Smooth muscle cell of the coronary artery (primary cell): ENCODE data around the gene PCDHA4. TPM values are rescaled to one million over a fixed set of nuclear protein-coding genes. Genes with fewer than 3 reads are reported as not detected.

ENCODE experiments used
- total RNA-seq: library from RNA; depleted of rRNA; stranded (reverse); fragments of >200 nt; gene quantifications from 2 replicates; pipeline ENCODE4 v1.2.3, GENCODE V29; 2014; ENCODE audit warnings: low replicate concordance

PCDHA4 gene
- total RNA-seq, result 0.23 and 0.82 TPM in 2 replicates

DNA sequence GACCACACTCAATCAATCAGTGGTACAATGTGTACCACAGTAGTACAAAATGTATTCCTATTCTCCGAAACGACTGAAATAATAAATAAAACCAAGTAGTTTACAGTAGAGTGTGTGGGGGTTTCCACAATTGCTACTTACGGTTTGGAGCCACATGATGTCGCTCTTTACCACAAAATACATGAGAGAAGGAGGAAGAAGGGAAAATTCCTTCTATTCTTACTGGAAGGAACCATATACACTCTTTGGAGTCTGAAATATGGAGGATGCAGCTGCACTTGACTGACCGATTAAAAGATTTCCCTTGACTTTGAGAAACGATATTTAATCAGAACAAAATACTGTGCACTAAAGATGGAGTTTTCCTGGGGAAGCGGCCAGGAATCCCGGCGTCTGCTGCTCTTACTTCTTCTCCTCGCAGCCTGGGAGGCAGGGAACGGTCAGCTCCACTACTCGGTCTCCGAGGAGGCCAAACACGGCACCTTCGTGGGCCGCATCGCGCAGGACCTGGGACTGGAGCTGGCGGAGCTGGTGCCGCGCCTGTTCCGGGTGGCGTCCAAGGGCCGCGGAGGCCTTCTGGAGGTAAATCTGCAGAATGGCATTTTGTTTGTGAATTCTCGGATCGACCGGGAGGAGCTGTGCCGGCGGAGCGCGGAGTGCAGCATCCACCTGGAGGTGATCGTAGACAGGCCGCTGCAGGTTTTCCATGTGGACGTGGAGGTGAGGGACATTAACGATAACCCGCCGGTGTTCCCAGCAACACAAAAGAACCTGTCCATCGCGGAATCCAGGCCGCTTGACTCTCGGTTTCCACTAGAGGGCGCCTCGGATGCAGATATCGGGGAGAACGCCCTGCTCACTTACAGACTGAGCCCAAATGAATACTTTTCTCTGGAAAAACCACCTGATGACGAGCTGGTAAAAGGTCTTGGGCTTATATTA is at the start of gene PCDHA4:
Gene PCDHA4 (plus strand): TSS at position 235 of the 942 bp plus-strand sequence.

GRCh38 chr5:140785905-140786686 is 20.8 kb upstream of the PCDHA4 start, which contains the start of gene PCDHA1:
PCDHA1 (plus strand) TSS chr5:140786140.

GRCh38 chr5:140794595-140795258 is 12.1 kb upstream of the PCDHA4 start, which contains the start of gene PCDHA2:
PCDHA2 (plus strand) TSS chr5:140794852.

DNA sequence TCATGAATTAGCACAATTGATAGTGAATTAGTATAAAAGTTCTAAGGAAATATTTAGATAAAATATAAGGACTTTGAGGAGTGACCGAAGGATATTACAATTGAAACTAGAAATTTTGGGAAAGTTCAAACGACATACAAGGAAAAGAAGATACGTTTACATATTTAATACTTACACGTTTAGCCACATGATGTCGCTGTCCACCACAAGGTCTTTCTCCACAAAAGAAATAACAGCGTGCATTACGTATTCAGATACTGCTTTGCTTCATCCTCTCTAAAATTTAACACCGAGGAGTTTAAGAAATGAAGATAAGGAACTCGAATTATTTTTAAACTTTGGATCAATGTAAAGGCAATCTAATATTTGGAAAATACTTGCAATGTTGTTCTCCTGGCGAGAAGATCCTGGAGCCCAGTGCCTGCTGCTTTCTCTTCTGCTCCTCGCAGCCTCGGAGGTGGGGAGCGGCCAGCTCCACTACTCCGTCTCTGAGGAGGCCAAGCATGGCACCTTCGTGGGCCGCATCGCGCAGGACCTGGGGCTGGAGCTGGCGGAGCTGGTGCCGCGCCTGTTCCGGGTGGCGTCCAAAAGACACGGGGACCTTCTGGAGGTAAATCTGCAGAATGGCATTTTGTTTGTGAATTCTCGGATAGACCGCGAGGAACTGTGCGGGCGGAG is 5.9 kb upstream of the PCDHA4 start, which contains the start of gene PCDHA3:
Gene PCDHA3 (plus strand): TSS at position 242 of the 678 bp plus-strand sequence.

GRCh38 chr5:140821375-140822280 is 14.8 kb downstream of the PCDHA4 start, which contains the start of gene PCDHA5:
PCDHA5 (plus strand) TSS chr5:140821613.

DNA sequence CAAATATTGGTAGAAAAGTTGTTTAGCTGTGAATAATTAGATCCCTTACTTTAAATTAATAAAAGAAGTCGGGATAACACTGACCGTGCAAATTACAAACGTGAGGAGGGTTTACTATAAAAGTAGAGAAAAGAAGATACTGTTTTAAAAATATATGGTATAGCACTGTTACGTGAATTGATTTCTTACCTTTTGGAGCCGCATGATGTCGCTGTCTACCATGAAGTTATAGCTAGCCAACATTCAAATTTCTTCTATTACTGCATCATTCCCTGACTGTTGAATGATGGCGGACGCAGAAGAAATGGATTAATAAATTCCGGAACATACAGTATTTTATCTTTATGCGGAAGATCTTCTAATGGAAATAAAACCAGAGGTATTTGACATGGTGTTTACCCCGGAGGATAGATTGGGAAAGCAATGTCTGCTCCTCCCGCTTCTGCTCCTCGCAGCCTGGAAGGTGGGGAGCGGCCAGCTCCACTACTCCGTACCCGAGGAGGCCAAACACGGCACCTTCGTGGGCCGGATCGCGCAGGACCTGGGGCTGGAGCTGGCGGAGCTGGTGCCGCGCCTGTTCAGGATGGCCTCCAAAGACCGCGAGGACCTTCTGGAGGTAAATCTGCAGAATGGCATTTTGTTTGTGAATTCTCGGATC is 21.0 kb downstream of the PCDHA4 start, which contains the start of gene PCDHA6:
Gene PCDHA6 (plus strand): TSS at position 257 of the 658 bp plus-strand sequence. CDS start 132 bp downstream, at position 389.

DNA sequence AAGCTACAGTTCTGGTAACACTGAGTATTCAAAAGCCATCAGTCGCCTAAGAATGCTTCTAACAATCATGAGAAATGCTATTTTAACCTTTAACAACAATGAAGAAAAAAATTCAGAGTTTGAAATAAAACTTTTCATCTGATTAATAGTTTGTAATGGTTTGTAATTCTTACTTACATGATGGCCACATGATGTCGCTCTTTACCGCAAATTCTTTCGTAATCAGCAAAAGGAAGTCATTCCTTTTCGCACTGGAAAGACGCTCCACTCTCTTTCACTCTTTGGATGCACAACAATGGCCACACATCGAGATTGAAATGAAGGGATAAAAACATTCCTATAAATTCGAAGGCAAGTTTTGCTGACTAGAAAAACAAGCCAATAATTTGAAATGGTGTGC is 27.1 kb downstream of the PCDHA4 start, which contains the start of gene PCDHA7:
Gene PCDHA7 (plus strand): TSS at position 277 of the 400 bp plus-strand sequence. CDS start 115 bp downstream, at position 392.

DNA sequence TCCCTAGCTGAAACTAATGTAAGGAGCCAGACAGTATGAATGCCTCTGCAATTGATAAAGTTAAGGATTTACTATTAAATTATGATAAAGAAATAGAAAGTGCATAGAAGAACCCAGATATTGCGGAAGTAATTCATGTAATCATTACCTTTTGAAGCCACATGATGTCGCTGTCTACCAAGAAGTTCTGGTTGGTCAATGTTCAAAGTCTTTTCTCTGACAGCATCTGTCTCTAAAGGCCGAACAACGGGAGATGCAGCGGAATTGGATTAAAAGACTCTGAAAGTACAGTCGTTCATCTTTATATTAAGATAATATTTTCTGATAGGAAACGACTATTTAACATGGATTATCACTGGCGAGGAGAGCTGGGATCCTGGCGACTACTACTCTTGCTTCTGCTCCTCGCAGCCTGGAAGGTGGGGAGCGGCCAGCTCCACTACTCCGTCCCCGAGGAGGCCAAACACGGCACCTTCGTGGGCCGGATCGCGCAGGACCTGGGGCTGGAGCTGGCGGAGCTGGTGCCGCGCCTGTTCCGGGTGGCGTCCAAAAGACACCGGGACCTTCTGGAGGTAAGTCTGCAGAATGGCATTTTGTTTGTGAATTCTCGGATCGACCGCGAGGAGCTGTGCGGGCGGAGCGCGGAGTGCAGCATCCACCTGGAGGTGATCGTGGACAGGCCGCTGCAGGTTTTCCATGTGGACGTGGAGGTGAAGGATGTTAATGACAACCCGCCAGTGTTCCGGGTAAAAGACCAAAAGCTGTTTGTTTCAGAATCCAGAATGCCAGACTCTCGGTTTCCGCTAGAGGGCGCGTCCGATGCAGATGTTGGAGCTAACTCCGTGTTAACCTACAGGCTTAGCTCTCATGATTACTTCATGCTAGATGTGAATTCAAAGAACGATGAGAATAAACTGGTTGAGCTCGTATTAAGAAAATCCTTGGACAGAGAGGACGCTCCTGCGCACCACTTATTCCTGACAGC is 34.4 kb downstream of the PCDHA4 start, which contains the start of gene PCDHA8:
Gene PCDHA8 (plus strand): TSS at position 210 of the 985 bp plus-strand sequence. CDS start 135 bp downstream, at position 345.

DNA sequence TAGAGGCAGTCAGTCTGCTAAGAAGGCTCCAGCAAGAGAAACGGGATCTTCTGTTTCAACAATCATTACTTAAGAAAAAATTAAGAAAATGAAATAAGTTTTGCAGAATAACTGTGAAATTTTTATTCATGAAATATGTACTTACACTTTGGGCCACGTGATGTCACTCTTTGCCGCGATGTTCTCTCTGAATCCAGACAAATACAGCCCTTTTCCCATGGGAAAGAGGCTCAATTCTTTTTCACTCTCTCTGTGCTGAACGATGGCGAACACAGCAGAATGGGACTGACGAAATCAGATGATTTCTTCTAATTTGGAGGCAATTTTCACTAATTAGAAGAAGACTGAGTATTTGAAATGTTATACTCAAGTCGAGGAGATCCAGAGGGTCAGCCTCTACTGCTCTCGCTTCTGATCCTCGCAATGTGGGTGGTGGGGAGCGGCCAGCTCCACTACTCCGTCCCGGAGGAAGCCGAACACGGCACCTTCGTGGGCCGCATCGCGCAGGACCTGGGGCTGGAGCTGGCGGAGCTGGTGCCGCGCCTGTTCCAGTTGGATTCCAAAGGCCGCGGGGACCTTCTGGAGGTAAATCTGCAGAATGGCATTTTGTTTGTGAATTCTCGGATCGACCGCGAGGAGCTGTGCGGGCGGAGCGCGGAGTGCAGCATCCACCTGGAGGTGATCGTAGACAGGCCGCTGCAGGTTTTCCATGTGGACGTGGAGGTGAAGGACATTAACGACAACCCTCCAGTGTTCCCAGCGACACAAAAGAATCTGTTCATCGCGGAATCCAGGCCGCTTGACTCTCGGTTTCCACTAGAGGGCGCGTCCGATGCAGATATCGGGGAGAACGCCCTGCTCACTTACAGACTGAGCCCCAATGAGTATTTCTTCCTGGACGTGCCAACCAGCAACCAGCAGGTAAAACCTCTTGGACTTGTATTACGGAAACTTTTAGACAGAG is 41.6 kb downstream of the PCDHA4 start, which contains the start of gene PCDHA9:
Gene PCDHA9 (plus strand): TSS at position 244 of the 964 bp plus-strand sequence. CDS start 114 bp downstream, at position 358.

DNA sequence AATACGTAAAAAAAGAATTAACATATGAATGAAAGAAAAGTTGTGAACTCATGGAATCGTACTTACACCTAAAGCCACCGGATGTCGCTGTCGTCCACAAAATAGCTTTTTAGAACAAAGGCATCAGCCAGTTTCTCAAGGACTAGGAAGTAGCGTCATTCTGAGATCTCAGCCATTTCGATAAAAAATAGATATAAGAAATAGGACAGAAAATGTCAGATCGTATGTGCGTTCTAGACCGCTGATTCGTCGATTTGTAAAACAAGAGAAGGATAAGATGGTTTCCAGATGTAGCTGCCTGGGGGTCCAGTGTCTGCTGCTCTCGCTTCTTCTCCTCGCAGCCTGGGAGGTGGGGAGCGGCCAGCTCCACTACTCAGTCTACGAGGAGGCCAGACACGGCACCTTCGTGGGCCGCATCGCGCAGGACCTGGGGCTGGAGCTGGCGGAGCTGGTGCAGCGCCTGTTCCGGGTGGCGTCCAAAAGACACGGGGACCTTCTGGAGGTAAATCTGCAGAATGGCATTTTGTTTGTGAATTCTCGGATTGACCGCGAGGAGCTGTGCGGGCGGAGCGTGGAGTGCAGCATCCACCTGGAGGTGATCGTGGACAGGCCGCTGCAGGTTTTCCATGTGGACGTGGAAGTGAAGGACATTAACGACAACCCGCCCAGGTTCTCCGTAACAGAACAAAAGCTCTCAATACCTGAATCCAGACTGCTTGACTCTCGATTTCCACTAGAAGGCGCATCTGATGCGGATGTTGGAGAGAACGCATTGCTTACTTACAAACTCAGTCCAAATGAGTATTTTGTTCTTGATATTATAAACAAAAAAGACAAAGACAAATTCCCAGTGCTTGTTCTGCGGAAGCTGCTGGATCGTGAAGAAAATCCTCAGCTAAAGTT is 49.2 kb downstream of the PCDHA4 start, which contains the start of gene PCDHA10:
Gene PCDHA10 (plus strand): TSS at position 126 of the 903 bp plus-strand sequence. CDS start 152 bp downstream, at position 278.

Other genes with a start within 250 kb of the PCDHA4 start
- 18.5 and 69.7 TPM in 2 replicates for gene SRA1, start 249.6 kb upstream of the PCDHA4 start, total RNA-seq
- gene APBB3, start 242.5 kb upstream of the PCDHA4 start, total RNA-seq, result 22.9 and 38.1 TPM in 2 replicates
- gene SLC35A4, start 242.2 kb upstream of the PCDHA4 start, total RNA-seq, result 16.8 and 29.5 TPM in 2 replicates
- gene CD14, start 173.9 kb upstream of the PCDHA4 start, total RNA-seq, result 2.8 and 107 TPM in 2 replicates
- gene TMCO6, start 167.6 kb upstream of the PCDHA4 start, total RNA-seq, result 9.0 and 13.5 TPM in 2 replicates
- gene NDUFA2, start 159.4 kb upstream of the PCDHA4 start, total RNA-seq, result 84.9 and 115 TPM in 2 replicates
- 107 and 212 TPM in 2 replicates for gene IK, start 159.2 kb upstream of the PCDHA4 start, total RNA-seq
- 25.9 and 27.7 TPM in 2 replicates for gene WDR55, start 142.2 kb upstream of the PCDHA4 start, total RNA-seq
- 0.30 TPM in 1 of 2 replicates, not detected in the other for gene DND1, start 133.5 kb upstream of the PCDHA4 start, total RNA-seq
- gene HARS1, start 115.7 kb upstream of the PCDHA4 start, total RNA-seq, result 67.7 and 92.6 TPM in 2 replicates
- 24.1 and 27.4 TPM in 2 replicates for gene HARS2, start 115.6 kb upstream of the PCDHA4 start, total RNA-seq
- 63.1 and 94.5 TPM in 2 replicates for gene ZMAT2, start 106.6 kb upstream of the PCDHA4 start, total RNA-seq
- 0.08 TPM in 1 of 2 replicates, not detected in the other for gene PCDHA1, start 20.9 kb upstream of the PCDHA4 start, total RNA-seq
- 0.08 and 0.12 TPM in 2 replicates for gene PCDHA2, start 12.2 kb upstream of the PCDHA4 start, total RNA-seq
- gene PCDHA3, start 6.0 kb upstream of the PCDHA4 start, total RNA-seq, result 0.15 and 0.70 TPM in 2 replicates
- gene PCDHA5, start 14.5 kb downstream of the PCDHA4 start, total RNA-seq, result 0.08 TPM in 1 of 2 replicates, not detected in the other
- 0.53 and 2.9 TPM in 2 replicates for gene PCDHA6, start 20.9 kb downstream of the PCDHA4 start, total RNA-seq
- gene PCDHA7, start 27.2 kb downstream of the PCDHA4 start, total RNA-seq, result 0.75 and 1.5 TPM in 2 replicates
- gene PCDHA8, start 34.1 kb downstream of the PCDHA4 start, total RNA-seq, result under 0.01 and 0.47 TPM in 2 replicates
- under 0.01 and 0.23 TPM in 2 replicates for gene PCDHA9, start 41.3 kb downstream of the PCDHA4 start, total RNA-seq
- 0.08 and 1.4 TPM in 2 replicates for gene PCDHA10, start 48.8 kb downstream of the PCDHA4 start, total RNA-seq
- 0.15 and 0.59 TPM in 2 replicates for gene PCDHA11, start 61.9 kb downstream of the PCDHA4 start, total RNA-seq
- 0.15 and 0.59 TPM in 2 replicates for gene PCDHA12, start 68.2 kb downstream of the PCDHA4 start, total RNA-seq
- gene PCDHA13, start 75.1 kb downstream of the PCDHA4 start, total RNA-seq, result 0.08 and 0.59 TPM in 2 replicates
- gene PCDHAC1, start 119.2 kb downstream of the PCDHA4 start, total RNA-seq, result under 0.01 and 0.35 TPM in 2 replicates
- 0.15 and 2.3 TPM in 2 replicates for gene PCDHAC2, start 159.4 kb downstream of the PCDHA4 start, total RNA-seq
- not detected in 2 replicates for gene PCDHB1, start 244.3 kb downstream of the PCDHA4 start, total RNA-seq